Measurements from ENCODE around the gene C1QTNF12. TPM values are rescaled to one million over a fixed set of nuclear protein-coding genes. Genes with fewer than 3 reads are reported as not detected.
A peak's percentile ranks its signal among the peaks of the same experiment; 100 is the strongest.

The C1QTNF12 gene
- total RNA-seq, 1 donor from 2014 or later, result 1.3 TPM

GRCh38 chr1:1292442-1292779 lies 45.9 kb upstream of the C1QTNF12 start:
- no peak for TF ChIP-seq CTCF (IDR thresholded peaks at IDR 0.05; ENCODE audit: insufficient read depth, low read length, severe bottlenecking)
- Histone ChIP-seq H3K36me3 (ENCODE audit: control insufficient read depth, insufficient read depth, low read length) (peaks cover 5% of the 10 kb centered on the region), H3K4me3 (ENCODE audit: low read depth, low read length) (no peak overlapping the region), H3K27me3 (ENCODE audit: control insufficient read depth, insufficient read depth, low read length) (no peaks in the 10 kb centered on the region)
- no peak for DNase-seq (ENCODE audit: low read depth)
- FAIRE-seq, result no peak

- H3K36me3 ChIP-seq (ENCODE audit: control insufficient read depth, insufficient read depth, low read length), result peaks cover 5% of the 10 kb centered on the region
- FAIRE-seq, result no peak
- DNase-seq (ENCODE audit: low read depth), result peak; percentile 63
- H3K4me3 ChIP-seq (ENCODE audit: low read depth, low read length), result no peak overlapping the region
- no peaks in the 10 kb centered on the region for H3K27me3 ChIP-seq (ENCODE audit: control insufficient read depth, insufficient read depth, low read length)
- peak; percentile 90 for TF ChIP-seq CTCF (IDR thresholded peaks at IDR 0.05; ENCODE audit: insufficient read depth, low read length, severe bottlenecking)
Measured at GRCh38 chr1:1291548-1292441, 45.3 kb upstream of the C1QTNF12 start.

- Histone ChIP-seq H3K4me3 (ENCODE audit: low read depth, low read length) (no peak overlapping the region), H3K36me3 (ENCODE audit: control insufficient read depth, insufficient read depth, low read length) (peaks cover 5% of the 10 kb centered on the region), H3K27me3 (ENCODE audit: control insufficient read depth, insufficient read depth, low read length) (no peaks in the 10 kb centered on the region)
- no peak for TF ChIP-seq CTCF (IDR thresholded peaks at IDR 0.05; ENCODE audit: insufficient read depth, low read length, severe bottlenecking)
- FAIRE-seq, result no peak
- DNase-seq (ENCODE audit: low read depth), result no peak
Measured at GRCh38 chr1:1291023-1291528, 44.6 kb upstream of the C1QTNF12 start.

- no peaks in the 10 kb centered on the region for H3K27me3 ChIP-seq (ENCODE audit: control insufficient read depth, insufficient read depth, low read length)
- FAIRE-seq (peak; percentile 91), DNase-seq (ENCODE audit: low read depth) (no peak)
- no peak overlapping the region for H3K4me3 ChIP-seq (ENCODE audit: low read depth, low read length)
- peak; percentile 78 for TF ChIP-seq CTCF (IDR thresholded peaks at IDR 0.05; ENCODE audit: insufficient read depth, low read length, severe bottlenecking)
- peaks cover 4% of the 10 kb centered on the region for H3K36me3 ChIP-seq (ENCODE audit: control insufficient read depth, insufficient read depth, low read length)
Measured at GRCh38 chr1:1290238-1290731, 43.8 kb upstream of the C1QTNF12 start.

- H3K36me3 ChIP-seq (ENCODE audit: control insufficient read depth, insufficient read depth, low read length), result no peaks in the 10 kb centered on the region
- no peak for TF ChIP-seq CTCF (IDR thresholded peaks at IDR 0.05; ENCODE audit: insufficient read depth, low read length, severe bottlenecking)
- H3K27me3 ChIP-seq (ENCODE audit: control insufficient read depth, insufficient read depth, low read length), result no peaks in the 10 kb centered on the region
- H3K4me3 ChIP-seq (ENCODE audit: low read depth, low read length), result no peak overlapping the region
- no peak for FAIRE-seq
- DNase-seq (ENCODE audit: low read depth), result no peak
Measured at GRCh38 chr1:1287288-1288110, 41.0 kb upstream of the C1QTNF12 start.

All from bronchial epithelial cell (primary cell).